ENCODE data around the gene NTMT1.

DNA sequence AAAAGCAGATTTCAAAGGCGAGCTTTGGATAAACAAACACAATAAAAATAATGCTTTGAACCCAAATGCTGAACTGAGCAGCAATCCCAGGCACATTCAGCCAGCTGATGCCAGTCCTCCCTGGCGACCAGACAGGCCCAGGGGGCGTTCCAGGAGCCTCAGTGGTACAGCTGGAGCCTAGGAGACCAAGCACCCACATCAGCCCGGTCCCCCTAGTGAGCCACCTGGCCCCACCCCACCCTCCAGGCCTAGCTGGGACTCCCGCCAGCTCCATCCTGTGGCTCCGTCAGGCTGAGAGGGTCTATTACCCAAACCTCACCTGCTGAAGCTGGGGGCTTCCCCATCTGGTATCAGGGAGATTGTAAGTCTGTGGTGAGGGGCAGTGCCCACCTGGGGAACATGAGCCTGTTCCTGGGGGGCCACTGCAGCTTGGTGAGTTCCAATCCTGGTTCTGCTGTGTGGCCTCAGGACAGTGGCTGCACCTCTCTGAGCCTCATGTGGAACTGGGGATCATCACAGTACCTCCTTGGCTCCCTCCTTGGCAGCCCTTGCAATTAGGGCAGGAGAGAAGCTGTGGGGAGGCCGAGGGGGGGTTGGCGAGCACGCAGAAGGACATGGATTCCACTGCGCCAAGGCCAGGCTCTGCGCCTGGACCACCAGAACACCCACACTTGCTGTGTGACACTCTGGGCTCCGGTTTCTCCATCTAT, 21.8 kb upstream of the NTMT1 start:
- TF ChIP-seq, protein P1, sequence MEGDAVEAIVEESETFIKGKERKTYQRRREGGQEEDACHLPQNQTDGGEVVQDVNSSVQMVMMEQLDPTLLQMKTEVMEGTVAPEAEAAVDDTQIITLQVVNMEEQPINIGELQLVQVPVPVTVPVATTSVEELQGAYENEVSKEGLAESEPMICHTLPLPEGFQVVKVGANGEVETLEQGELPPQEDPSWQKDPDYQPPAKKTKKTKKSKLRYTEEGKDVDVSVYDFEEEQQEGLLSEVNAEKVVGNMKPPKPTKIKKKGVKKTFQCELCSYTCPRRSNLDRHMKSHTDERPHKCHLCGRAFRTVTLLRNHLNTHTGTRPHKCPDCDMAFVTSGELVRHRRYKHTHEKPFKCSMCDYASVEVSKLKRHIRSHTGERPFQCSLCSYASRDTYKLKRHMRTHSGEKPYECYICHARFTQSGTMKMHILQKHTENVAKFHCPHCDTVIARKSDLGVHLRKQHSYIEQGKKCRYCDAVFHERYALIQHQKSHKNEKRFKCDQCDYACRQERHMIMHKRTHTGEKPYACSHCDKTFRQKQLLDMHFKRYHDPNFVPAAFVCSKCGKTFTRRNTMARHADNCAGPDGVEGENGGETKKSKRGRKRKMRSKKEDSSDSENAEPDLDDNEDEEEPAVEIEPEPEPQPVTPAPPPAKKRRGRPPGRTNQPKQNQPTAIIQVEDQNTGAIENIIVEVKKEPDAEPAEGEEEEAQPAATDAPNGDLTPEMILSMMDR (IDR thresholded peaks at IDR 0.05; ENCODE audit: low read depth, low read length): no peak
- no peak for TF ChIP-seq EZH2phosphoT487 (IDR thresholded peaks at IDR 0.05; ENCODE audit: low read depth)
